Hepatocyte (in vitro differentiated cells): ENCODE results near the gene BTN2A1.

Experiments
- CTCF ChIP-seq: fragments of 200-600 bp; sonication (generic); IDR thresholded peaks from 2 replicates; pipeline ENCODE4 v1.5.1; 2016; ENCODE audit warnings: antibody characterized with exemption, mild to moderate bottlenecking; ENCODE audit not compliant: poor library complexity
- EZH2 ChIP-seq: fragments of 200-600 bp; sonication (generic); IDR thresholded peaks from 2 replicates; pipeline ENCODE4 v1.6.1; 2016; ENCODE audit warnings: antibody characterized with exemption, mild to moderate bottlenecking, borderline replicate concordance

DNA sequence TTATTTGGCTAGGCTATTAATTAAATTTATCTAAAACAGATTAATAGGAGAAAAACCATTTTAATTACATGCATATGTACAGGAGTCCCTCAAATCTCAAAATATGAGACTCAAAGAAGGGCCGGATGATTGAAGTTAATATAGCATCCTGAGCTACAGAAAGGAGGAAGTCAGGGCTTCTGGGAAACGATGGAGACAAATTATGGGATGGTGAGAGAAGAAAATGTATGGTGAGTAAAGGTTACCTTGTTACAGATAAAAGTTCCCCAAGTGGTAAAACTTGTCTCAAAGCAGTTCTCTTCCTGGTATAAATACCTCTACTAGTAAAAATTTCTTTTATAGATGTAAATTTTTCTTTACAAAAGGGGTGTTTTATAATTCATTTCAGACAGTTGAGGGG lies 26.4 kb downstream of the BTN2A1 start:
- TF ChIP-seq CTCF: no peak
- TF ChIP-seq EZH2: no peak
